Measurements from ENCODE around the gene GARNL3.
A peak's percentile ranks its signal among the peaks of the same experiment; 100 is the strongest.

The GARNL3 gene

GRCh38 chr9:127353882-127354281, 89.3 kb downstream of the GARNL3 start:
- no peak for DNase-seq

DNA sequence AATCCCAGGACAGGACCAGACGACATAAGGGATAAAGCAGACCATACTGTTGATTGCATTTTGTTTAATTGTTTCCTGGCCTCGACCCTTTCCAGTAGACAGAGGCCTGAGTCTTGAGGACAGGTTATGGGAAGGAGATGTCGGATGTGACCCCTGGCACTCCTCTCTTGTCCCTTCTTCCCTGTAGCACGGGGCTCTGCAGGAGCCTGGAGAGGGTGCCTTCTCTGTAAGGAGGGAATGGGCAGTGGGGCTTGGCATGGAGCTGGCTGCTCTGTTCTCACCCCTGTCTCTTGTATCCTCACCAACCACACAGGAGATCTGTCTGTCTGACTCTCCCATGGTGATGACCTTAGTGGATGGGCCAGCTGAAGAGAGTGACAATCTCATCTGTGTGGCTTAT, 92.3 kb downstream of the GARNL3 start:
- DNase-seq, result no peak

GRCh38 chr9:127358023-127358535, 93.5 kb downstream of the GARNL3 start:
- no peak for DNase-seq

GRCh38 chr9:127358770-127359169, 94.2 kb downstream of the GARNL3 start:
- DNase-seq, result no peak

- no peak for DNase-seq
Observed at GRCh38 chr9:127360250-127360649, 95.7 kb downstream of the GARNL3 start.

- peak; percentile 43 for DNase-seq
Observed at GRCh38 chr9:127360829-127361228, 96.3 kb downstream of the GARNL3 start.

DNA sequence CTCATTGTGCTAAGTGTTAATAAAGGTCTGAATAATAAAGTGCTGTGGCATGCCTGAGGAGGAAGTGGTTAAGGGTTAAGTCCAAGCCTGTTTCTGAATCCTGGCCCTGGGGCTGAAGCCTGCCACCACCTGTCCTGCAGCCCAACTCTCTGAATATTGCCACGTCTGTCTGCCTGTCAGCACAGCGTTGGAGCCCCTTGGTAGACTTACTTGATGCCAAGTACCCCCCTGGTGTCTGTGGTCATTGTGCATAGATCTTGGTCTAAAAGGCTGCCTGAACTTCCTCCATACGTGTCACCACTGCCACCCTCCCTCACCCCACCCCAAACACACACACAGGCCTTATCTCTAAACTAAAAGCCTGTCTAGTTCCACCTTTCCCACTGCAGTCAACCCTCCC, 97.0 kb downstream of the GARNL3 start:
- peak; percentile 83 for DNase-seq

GRCh38 chr9:127362829-127363228, 98.3 kb downstream of the GARNL3 start:
- no peak for DNase-seq

DNA sequence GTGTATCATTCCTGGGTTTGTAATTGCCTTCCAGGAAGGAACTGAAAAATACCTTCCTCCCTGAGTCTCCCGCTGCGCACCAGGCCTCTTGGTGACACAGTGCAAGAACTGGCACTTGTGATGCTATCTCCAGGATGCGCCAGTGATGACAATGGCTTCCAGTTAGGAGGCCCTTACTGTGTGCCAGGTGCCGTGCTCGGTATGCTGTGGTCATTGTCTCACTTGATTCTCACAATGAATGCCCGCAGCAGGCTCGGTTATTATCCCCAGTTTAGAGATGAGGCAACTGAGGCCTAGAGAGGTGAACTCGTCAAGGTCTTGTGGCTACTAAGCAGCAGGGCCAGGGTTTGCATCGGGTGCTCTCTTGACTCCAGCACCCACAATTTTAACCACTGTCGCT, 100.9 kb downstream of the GARNL3 start:
- DNase-seq, result no peak

- no peak for DNase-seq
Observed at GRCh38 chr9:127366594-127366993, 102.0 kb downstream of the GARNL3 start.

- no peak for DNase-seq
Observed at GRCh38 chr9:127368852-127369402, 104.4 kb downstream of the GARNL3 start.

- no peak for DNase-seq
Observed at GRCh38 chr9:127369428-127369827, 104.9 kb downstream of the GARNL3 start.

- DNase-seq, result no peak
Observed at GRCh38 chr9:127370147-127370579, 105.6 kb downstream of the GARNL3 start.

DNA sequence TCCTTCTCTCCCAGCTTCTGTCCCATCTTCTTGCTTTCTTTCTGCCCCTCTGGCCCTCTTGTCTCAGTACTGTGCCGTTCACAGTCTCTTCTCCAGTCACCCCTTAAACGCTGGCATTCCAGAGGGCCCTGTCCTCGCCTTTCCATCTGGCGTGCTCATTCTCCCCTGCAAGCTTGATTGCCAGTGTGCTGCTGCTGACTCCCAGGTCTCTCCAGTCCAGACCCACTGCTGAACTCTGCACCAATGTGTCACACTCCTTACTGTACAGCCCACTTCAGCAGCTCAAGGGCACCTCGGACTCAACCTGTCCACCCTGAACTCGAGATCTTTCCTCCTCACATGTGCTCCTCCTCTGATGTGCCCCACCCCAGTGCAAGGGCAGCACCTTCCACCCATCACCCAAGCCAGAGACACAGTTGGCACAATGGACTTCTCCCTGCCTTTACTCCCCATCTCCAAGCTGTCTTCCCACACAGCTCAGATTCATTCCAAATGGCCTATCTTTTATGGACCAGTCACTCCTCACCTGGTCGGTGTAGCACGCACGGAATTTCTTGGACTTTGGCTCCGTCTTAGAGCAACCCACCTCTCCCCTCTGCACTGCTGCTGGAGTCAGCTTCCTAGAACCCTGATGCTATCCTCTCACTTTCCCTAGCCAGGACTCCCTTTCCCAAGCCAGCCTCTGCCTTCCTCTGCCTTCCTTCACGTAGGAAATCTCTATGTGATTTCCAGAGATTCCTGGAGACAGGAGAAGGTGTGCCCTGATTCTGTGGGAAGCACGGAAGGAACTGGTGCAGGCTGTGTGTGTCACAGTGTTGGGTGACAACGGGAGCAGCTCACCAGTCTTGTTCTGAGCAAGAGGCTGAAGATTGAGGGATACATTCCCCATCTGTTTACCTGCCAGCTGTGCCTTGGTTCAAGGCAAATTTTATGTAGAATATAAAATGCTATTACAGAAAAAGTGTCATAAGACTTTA, 106.4 kb downstream of the GARNL3 start:
- DNase-seq, result no peak

DNA sequence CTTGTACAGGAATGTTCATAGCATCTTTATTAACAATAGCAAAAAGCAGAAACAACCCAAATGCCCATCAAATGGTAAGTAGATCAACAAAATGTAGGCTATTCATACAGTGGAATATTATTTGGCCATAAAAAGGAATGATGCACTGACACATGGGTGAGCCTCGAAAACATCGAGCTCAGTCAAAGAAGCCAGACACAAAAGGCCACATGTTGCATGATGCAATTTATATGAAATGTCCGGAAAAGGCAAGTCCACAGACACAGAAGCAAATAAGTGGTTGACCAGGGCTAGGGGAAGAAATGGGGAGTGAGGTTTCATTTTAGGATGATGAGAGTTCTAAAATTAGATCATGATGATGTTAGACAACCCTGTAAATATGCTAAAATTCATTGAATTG, 115.9 kb downstream of the GARNL3 start:
- no peak for DNase-seq

DNA sequence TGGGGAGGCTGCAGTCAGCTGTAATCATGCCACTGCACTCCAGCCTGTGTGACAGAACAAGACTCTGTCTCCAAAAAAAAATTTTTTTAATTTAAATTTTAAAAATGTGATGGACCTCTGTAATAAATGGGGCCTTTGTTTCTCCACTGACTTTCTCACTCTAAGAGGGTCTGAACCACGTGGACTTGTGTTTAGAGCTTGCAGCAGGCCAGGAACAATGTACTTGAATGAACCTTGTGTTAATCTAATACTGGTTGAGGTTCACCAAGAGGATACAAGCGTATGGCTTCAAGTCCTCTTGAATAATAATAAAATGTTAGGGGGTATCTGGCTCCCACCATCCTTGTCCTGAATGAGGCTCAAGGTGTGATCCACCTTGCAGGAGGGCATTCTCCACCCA, 118.0 kb downstream of the GARNL3 start:
- no peak for DNase-seq

- no peak for DNase-seq
Observed at GRCh38 chr9:127384016-127384730, 119.6 kb downstream of the GARNL3 start.

GRCh38 chr9:127384901-127385300, 120.3 kb downstream of the GARNL3 start:
- DNase-seq, result no peak

- DNase-seq, result no peak
Observed at GRCh38 chr9:127386249-127386648, 121.7 kb downstream of the GARNL3 start.

DNA sequence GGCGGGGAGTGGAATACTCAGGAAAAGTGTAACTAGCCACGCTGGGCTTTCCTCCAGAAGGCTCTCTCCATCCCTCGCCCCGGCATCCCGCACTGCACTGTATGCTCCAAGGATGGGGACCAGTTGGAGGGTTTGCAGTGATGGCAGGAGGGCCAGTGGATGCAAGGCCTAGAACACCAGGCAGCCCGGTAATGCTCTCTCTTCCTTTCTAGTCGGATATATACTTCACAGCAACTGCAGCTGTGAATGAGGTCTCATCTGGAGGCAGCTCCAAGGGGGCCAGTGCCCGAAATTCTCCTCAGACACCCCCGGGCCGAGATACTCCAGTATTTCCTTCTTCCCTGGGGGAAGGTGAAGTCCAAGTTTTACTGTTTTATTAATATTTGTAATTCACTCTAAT, 122.4 kb downstream of the GARNL3 start:
- DNase-seq, result no peak

- peak; percentile 90 for DNase-seq
Observed at GRCh38 chr9:127388037-127388855, 123.7 kb downstream of the GARNL3 start.

- no peak for DNase-seq
Observed at GRCh38 chr9:127388856-127389238, 124.3 kb downstream of the GARNL3 start.
